Measurements from ENCODE around the gene ADAM10. TPM values are rescaled to one million over a fixed set of nuclear protein-coding genes. Genes with fewer than 3 reads are reported as not detected.
A peak's percentile ranks its signal among the peaks of the same experiment; 100 is the strongest.

The ADAM10 gene
- polyA plus RNA-seq, 3 donors = 66.0 to 269 (median 149) TPM

DNA sequence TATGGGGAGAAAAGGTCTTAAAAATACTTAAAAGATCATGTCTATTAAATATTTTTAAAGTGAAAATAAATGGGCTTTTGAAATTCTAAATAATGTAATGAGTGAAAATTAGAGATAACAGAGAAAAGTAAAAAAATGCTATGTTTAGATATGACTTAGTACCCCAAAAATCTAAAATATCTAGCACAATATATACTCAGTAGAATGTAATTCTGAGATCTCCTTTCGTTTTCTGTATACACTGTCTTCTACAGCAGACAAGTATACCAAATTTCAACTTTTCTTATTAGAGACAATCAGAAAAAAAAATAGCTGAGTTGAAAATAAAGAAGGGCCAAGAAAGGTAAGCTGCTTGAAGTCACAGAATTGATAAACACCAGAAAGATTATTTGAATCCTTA is 140.8 kb downstream of the ADAM10 start:
- H4K20me1 ChIP-seq (ENCODE audit: insufficient read depth, low read length) = peaks cover 42% of the 10 kb centered on the region
- Mint-ChIP-seq H3K27ac (peak overlapping the region in 2 of 7 donors; percentile 39 to 64), H3K36me3 (peaks cover 73% of the 10 kb centered on the region in 2 donors), H3K27me3 (ENCODE audit: low read depth in 3 of 3) (peaks cover 0 to under 1% (median 0%) of the 10 kb centered on the region in 3 donors), H3K4me1 (peaks cover 11% of the 10 kb centered on the region), H3K9me3 (peaks cover 0 to under 1% (median 0%) of the 10 kb centered on the region in 7 donors), H3K4me3 (no peak overlapping the region)
- H3K4me1 ChIP-seq (ENCODE audit: control insufficient read depth in 1 of 2, insufficient read depth in 2 of 2, low read length in 2 of 2) = no peaks in the 10 kb centered on the region
- intact Hi-C loops (cut with micrococcal nuclease) = no loop called here
- H3K36me3 ChIP-seq (replicated peaks in 1 of 2; ENCODE audit: control insufficient read depth in 1 of 2, insufficient read depth in 2 of 2, low read length in 2 of 2) = peaks cover 71 to 93% of the 10 kb centered on the region in 2 donors
- H3K27ac ChIP-seq (ENCODE audit: low read depth in 1 of 2, low read length in 2 of 2) = no peak overlapping the region
- no peak overlapping the region for H3K4me2 ChIP-seq (replicated peaks; ENCODE audit: extremely low read depth, low read length, poor library complexity, severe bottlenecking)
- H3K79me2 ChIP-seq (ENCODE audit: insufficient read depth, low read length) = peaks cover 3% of the 10 kb centered on the region
- no peaks in the 10 kb centered on the region for H3K9me3 ChIP-seq (replicated peaks in 1 of 2; ENCODE audit: control insufficient read depth in 1 of 2, insufficient read depth in 1 of 2, low read length in 2 of 2)
- WGBS (ENCODE audit: insufficient coverage) = no CpG with 5 or more reads among the region's 1 CpG
- H2AFZ ChIP-seq (ENCODE audit: insufficient read depth, low read depth, low read length, poor library complexity, severe bottlenecking) = no peak overlapping the region
- H3K9ac ChIP-seq (ENCODE audit: insufficient read depth, low read length, poor library complexity, severe bottlenecking) = no peak overlapping the region
- H3K27me3 ChIP-seq (ENCODE audit: control insufficient read depth in 2 of 2, insufficient read depth in 2 of 2, low read length in 2 of 2) = no peaks in the 10 kb centered on the region
- H3K4me3 ChIP-seq (replicated peaks in 1 of 3; ENCODE audit: low read depth in 2 of 3, low read length in 3 of 3) = no peak overlapping the region
- no peak for DNase-seq
- no peak for TF ChIP-seq CTCF (IDR thresholded peaks at IDR 0.05)

DNA sequence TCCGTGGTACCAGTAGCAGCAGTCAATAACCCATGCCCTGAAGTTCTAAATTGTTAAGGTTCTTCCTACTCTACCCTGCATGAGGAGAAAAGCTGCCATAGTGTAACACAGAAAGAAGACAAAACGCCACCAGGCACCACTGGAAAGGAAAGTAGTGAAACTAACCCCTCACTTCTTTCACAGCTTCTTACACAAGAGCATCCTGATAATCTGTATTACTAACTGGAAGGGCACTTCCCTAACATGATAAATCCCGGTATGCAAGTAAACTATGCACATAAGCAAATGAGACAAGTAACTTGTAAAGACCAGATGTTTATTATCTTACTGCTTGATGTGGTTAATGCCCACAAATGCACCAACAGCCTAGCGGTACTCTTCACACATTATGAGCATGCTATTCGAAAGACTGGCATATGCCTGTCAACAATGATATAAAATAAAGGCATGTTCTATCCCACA is 141.3 kb downstream of the ADAM10 start:
- no peak overlapping the region for H3K4me3 ChIP-seq (replicated peaks in 1 of 3; ENCODE audit: low read depth in 2 of 3, low read length in 3 of 3)
- H3K27ac Mint-ChIP-seq = peak overlapping the region in 2 of 7 donors; percentile 6 to 39
- H3K9ac ChIP-seq (ENCODE audit: insufficient read depth, low read length, poor library complexity, severe bottlenecking) = no peak overlapping the region
- H3K36me3 Mint-ChIP-seq = peaks cover 73 to 74% of the 10 kb centered on the region in 2 donors
- TF ChIP-seq CTCF (IDR thresholded peaks at IDR 0.05) = no peak
- peaks cover 39% of the 10 kb centered on the region for H4K20me1 ChIP-seq (ENCODE audit: insufficient read depth, low read length)
- H3K79me2 ChIP-seq (ENCODE audit: insufficient read depth, low read length) = peaks cover 3% of the 10 kb centered on the region
- H3K36me3 ChIP-seq (replicated peaks in 1 of 2; ENCODE audit: control insufficient read depth in 1 of 2, insufficient read depth in 2 of 2, low read length in 2 of 2) = peaks cover 72 to 96% of the 10 kb centered on the region in 2 donors
- H3K27me3 ChIP-seq (ENCODE audit: control insufficient read depth in 2 of 2, insufficient read depth in 2 of 2, low read length in 2 of 2) = no peaks in the 10 kb centered on the region
- intact Hi-C loops (cut with micrococcal nuclease) = no loop called here
- H3K27me3 Mint-ChIP-seq (ENCODE audit: low read depth in 3 of 3) = no peaks in the 10 kb centered on the region
- DNase-seq = no peak
- no peaks in the 10 kb centered on the region for H3K9me3 ChIP-seq (replicated peaks in 1 of 2; ENCODE audit: control insufficient read depth in 1 of 2, insufficient read depth in 1 of 2, low read length in 2 of 2)
- H2AFZ ChIP-seq (ENCODE audit: insufficient read depth, low read depth, low read length, poor library complexity, severe bottlenecking) = no peak overlapping the region
- H3K4me1 Mint-ChIP-seq = peaks cover 9% of the 10 kb centered on the region
- H3K4me1 ChIP-seq (ENCODE audit: control insufficient read depth in 1 of 2, insufficient read depth in 2 of 2, low read length in 2 of 2) = no peaks in the 10 kb centered on the region
- H3K9me3 Mint-ChIP-seq = no peaks in the 10 kb centered on the region
- no peak overlapping the region for H3K4me3 Mint-ChIP-seq
- no peak overlapping the region for H3K27ac ChIP-seq (ENCODE audit: low read depth in 1 of 2, low read length in 2 of 2)
- WGBS (ENCODE audit: insufficient coverage) = no CpG with 5 or more reads among the region's 5 CpGs
- no peak overlapping the region for H3K4me2 ChIP-seq (replicated peaks; ENCODE audit: extremely low read depth, low read length, poor library complexity, severe bottlenecking)
